DMS153 (cell line): ENCODE results near the gene GRID1.
"Not testable (repeated sequence)": the region's sequence is repeated elsewhere in the genome, so short reads cannot be mapped to it uniquely, and the experiment has no call there.

Source experiments
- DNase-seq: peaks from one replicate; lab custom pipeline; 2025; lab: John Stamatoyannopoulos, UW

The GRID1 gene

GRCh38 chr10:85868627-85869499, 497.7 kb downstream of the GRID1 start:
- DNase-seq, result no peak

DNA sequence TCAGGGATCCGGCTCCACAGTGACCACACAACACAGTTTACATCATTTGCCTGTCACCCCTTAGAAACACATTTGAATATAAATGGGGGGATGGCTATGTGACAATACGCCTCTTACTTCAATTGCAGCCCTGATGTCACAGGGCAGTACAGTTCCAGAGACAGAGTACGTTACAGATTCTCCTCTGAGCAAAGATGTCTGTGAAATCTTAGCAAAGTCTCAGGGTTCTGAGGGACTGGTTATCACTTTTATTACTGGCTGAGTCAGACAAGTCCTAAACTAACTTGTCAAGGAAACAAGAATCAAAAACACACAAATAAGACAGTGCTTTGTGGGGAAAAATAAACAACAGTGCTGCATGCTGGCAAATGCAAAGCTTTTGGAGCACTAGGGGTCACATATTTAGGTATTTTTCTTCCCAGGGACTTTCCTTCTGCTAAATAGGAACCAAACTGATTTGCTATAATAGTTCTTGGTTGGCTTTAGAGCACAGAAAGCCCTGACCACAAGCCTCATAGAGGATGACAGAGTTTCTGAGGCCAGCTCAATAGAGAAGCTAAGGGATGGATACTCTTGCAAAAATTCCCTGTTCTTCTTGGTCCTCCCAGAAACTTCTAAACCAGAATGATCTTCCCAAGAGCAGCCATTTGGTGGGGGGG, 501.6 kb downstream of the GRID1 start:
- no peak for DNase-seq

GRCh38 chr10:85864173-85864549, 502.4 kb downstream of the GRID1 start:
- DNase-seq, result no peak

- DNase-seq, result no peak
Measured at GRCh38 chr10:85863301-85864172, 503.1 kb downstream of the GRID1 start.

DNA sequence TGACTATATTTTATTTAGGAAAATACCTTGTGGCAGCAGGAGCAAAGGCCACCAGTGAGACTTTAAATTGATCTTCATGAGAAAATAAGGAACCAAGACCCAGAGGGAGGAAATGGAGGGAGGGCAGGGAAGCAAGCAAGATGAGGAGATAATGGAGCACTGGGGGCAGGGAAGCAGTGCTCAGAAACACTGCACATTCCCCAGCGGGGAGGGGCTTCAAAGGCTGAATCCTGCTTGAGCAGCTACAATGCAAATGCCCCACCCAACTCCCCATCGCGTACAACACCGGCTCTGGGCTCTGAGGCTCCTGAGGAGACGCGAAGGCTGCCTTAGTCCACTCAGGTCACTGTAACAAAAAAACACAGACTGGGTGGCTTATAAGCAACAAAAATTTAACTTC, 503.8 kb downstream of the GRID1 start:
- no peak for DNase-seq

GRCh38 chr10:85861513-85862197, 504.9 kb downstream of the GRID1 start:
- no peak for DNase-seq

- DNase-seq, result no peak
Measured at GRCh38 chr10:85859859-85860258, 506.7 kb downstream of the GRID1 start.

DNA sequence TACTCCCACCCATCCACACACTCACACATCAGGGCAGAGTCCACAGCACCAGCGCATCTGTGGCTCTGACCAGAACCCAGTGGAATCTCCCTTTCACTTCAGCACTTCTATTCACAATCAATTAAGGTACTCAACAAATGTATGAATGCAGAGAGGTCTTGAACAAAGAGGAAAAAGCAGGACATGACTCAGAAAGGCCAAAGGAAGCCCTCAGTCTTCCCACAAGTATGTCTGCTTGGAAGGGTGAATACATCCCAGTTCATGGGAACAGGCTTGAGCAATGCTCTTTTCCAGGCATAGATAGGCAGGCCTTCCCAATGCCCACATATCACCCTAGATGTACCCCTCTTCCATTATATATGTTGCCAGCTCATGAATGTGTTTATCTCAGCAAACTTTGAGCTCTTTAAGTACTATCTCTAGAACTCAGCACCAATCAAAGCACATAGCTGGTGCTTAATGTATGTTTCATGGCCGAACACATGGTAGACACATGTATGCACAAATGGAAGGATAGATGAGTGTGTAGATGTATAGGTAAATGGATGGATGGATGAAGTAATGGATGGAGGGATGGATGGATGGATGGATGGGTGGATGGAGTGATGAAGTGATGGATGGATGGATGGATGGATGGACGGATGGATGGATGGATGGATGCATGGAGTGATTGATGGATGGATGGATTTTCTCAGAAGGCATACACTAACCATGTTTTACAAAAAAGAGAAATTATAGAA, 507.6 kb downstream of the GRID1 start:
- DNase-seq, result no peak

DNA sequence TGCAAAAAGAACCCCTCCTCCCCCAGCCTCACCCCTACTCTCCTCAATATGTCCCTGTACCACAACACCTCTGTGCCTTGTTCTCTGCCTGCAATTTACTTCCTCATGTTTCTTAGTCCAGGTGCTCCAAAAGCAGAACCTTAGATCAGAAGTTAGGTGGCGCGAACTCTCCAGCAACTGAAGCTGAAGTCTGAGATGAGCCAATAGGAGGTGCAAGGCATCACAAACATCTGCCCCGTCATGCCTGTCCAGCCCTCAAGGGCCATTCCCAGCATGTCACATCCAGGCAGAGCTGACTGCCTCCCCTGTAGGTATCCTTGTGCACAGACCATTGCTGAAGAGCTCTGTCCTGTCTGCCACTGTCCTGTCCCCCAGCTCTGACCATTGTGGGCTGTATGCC, 508.8 kb downstream of the GRID1 start:
- no peak for DNase-seq

DNA sequence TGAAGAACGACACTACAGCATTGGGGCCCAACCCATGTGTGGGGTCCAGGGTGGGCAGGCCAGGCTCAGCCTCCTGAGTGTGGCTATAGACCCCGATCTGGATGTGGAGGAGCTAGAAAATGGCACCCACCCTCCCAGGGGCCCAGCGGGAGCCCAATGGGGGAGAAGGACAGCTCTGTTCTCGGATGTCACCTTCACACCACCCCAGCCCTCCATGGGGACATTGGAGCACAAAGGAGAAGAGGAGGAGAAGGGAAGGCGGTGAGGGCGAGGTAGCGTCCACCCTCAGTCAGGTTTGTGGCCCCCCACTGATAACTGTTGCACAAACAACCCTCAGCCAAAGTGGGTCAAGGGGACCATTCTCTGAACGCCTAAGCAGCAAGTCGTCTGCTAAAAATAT, 509.3 kb downstream of the GRID1 start:
- DNase-seq, result no peak

DNA sequence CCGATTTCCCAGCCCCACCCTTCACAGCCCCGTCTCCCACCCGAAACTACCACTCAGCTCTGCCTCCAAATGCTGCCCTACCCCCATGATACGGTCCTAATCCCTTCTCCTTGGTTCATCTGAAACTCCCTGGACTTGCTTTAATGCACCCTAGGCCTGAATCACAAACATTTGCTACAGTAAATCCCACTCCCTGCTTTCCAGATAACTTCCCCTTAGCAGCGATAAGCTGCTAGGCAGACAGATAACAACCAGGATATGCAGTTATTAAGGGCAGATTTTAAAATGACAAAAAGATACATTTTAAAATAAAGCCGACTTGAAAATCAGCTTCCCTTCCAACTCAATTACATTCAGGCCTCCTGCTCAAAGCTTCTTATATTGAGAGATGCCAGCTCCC, 514.7 kb downstream of the GRID1 start:
- no peak for DNase-seq

DNA sequence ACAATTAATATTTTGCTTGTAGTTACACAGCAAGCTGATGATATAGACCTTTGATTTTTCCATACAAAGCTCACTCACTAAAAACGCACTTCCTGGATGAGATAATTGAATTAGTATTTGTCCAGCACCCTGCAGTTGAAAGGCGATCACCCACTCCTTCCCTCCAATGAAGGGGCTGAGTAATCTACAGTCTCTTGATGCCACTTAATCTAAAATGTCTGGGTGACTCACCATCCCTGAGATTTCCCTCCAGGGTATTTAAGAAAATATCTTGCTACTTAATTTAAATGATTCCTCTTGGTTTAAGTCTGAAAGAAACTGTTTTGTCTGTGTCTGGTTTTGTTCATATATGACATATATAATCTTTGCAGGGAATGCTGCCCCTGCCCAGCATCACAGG, 515.3 kb downstream of the GRID1 start:
- DNase-seq, result no peak

DNA sequence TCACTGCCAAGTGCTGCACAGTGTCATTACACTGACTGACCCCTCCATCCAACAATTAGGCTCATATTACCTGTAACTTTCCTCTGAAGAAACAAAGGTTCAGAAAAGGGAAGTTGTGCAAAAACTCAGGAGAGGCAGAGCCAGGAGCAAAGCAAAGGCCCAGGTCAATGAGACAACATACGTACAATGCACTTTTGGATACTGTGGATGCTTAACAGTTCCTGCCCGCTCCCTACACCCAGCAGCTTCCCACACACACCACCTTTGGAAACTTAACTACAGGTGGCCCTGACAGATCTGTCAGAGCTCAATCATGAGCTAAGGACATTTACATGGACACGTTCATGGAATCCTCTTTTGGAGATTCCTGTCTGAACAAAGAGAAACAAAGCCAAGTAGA, 515.9 kb downstream of the GRID1 start:
- no peak for DNase-seq

GRCh38 chr10:85849315-85849714, 517.3 kb downstream of the GRID1 start:
- no peak for DNase-seq

GRCh38 chr10:85848756-85849155, 517.8 kb downstream of the GRID1 start:
- no peak for DNase-seq

DNA sequence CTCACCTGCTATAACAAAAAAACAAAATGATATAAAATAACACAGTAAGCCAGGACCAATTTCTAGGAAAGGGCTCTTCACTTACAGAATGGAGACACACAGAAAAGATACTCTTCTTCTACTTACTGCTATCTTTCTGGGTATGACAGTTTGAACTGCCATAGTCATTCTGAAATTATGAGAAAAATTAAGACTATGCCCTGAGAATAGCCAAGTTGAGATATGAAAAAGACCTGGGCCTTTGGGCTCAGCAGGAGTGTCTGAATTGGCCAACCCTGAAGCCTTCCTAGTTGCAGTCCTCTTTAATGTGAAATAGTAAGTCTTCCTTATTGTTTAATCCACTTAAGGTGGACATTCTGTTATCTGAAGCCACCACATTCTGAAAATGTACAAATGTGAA, 519.5 kb downstream of the GRID1 start:
- no peak for DNase-seq

DNA sequence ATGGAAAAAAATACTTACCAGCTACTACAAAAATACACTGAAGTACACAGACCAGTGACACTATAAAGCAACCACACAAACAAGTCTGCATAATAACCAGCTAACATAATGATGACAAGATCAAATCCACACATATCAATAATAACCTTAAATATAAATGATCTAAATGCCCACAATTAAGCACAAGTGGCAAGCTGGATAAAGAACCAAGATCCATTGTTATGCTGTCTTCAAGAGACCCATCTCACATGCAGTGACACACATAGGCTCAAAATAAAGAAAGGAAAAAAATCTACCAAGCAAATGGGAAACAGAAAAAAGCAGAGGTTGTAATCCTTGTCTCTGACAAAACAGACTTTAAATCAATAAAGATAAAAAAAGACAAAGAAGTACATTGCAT, 527.9 kb downstream of the GRID1 start:
- DNase-seq, result not testable (repeated sequence)

- DNase-seq, result no peak
Measured at GRCh38 chr10:85832988-85833387, 533.6 kb downstream of the GRID1 start.

- DNase-seq, result no peak
Measured at GRCh38 chr10:85831422-85831821, 535.2 kb downstream of the GRID1 start.

DNA sequence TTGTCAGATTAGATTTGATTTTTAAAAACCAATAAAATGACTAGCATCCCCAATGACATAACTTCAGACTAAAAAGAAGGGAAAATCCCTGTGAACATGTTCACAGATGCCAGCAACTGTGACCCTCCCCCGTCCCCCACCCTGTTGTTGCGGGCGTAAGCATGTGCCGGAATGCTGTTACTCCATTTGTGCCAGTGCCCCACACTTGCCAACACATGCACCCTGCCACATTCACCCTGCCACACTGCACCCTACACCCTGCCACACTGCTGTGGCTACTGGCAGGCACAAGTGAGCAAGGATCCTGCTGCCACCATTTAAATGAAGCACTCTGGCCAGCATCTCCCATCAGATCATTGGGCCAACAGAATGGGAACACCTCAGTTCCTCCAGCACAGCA, 540.2 kb downstream of the GRID1 start:
- no peak for DNase-seq

- DNase-seq, result no peak
Measured at GRCh38 chr10:85811405-85811804, 555.2 kb downstream of the GRID1 start.
